ENCODE results near the gene REC8. TPM values are rescaled to one million over a fixed set of nuclear protein-coding genes. Genes with fewer than 3 reads are reported as not detected.

Gene REC8
- total and polyA plus RNA-seq, 2 of the 13 experiments (the other 11 are each of a cell fraction or from before 2014, with no cell fraction given): 3.4 to 14.7 TPM

DNA sequence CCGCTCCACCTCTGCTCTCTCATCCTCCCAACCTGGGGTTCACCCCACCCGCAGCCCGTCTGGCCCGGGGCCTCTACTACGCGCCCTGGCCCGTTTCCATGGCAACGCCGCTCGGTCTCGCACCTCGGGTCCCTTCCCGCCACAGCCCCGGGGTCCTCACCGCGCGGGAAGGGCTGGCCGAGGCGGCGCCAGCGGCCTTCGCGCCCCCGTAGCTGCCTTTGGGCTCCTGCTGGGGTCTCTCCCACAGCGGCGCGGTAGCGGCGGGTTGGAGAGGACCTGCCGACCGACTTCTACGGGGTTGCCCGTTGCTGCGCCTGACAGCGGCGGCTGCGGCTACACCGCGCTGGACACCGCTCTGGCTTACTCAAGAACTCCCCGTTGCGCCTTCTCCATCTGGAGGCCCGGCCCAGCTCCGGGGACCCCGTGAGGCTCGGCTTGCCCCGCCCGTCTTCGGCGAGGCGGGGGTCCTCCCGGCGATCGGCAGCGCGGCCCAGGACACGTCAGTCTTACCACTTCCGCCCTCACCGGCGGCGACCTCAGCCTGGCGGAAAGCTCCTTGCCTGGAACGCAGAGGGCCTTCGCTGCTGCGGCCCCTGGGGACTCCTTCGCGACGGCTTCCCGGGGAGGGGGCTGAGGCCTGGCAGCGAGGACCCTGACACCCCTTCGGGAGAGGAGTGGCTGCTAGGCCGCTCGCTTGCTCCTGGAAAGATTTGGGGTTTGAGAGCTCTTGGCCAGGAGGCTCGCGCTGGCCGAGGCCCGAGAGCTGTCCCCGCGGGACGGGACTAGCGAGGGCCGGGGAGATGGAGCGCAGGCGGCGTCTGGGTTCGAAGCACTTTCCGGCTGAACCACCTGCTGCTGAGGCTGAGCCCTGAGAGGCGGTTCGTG is 23.5 kb downstream of the REC8 start, which contains the start of gene TM9SF1 (continued):
- TF ChIP-seq ATF3 (CRISPR knock-in tag; IDR thresholded peaks at IDR 0.05): peak; percentile 85
- TF ChIP-seq FOXJ3 (CRISPR knock-in tag; IDR thresholded peaks at IDR 0.05; ENCODE audit: borderline replicate concordance): peak; percentile 77
- peak; percentile 85 for TF ChIP-seq MIXL1 (CRISPR knock-in tag; IDR thresholded peaks at IDR 0.05)
- TF ChIP-seq CBFB (CRISPR knock-in tag; IDR thresholded peaks at IDR 0.05): peak; percentile 99
- peak; percentile 97 for TF ChIP-seq SALL2 (CRISPR knock-in tag; IDR thresholded peaks at IDR 0.05)
- peak; percentile 62 for TF ChIP-seq NFYB (CRISPR knock-in tag; IDR thresholded peaks at IDR 0.05)
- TF ChIP-seq, protein P1, sequence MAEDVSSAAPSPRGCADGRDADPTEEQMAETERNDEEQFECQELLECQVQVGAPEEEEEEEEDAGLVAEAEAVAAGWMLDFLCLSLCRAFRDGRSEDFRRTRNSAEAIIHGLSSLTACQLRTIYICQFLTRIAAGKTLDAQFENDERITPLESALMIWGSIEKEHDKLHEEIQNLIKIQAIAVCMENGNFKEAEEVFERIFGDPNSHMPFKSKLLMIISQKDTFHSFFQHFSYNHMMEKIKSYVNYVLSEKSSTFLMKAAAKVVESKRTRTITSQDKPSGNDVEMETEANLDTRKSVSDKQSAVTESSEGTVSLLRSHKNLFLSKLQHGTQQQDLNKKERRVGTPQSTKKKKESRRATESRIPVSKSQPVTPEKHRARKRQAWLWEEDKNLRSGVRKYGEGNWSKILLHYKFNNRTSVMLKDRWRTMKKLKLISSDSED (CRISPR knock-in tag; IDR thresholded peaks at IDR 0.05): peak; percentile 85; the same call in 1 of the 2 replicates
- peak; percentile 100 for TF ChIP-seq ZNF563 (CRISPR knock-in tag; IDR thresholded peaks at IDR 0.05)
- peak; percentile 26; the same call in 1 of the 2 replicates for TF ChIP-seq FOSL1 (CRISPR knock-in tag; IDR thresholded peaks at IDR 0.05; ENCODE audit: borderline replicate concordance)
- TF ChIP-seq LCORL (IDR thresholded peaks at IDR 0.05): 0 out of 2 replicates have a peak, but pooled peaks have one; percentile 12
- TF ChIP-seq LCORL (CRISPR knock-in tag; IDR thresholded peaks at IDR 0.05): peak; percentile 96; the same call in 1 of the 2 replicates
- no peak for TF ChIP-seq ZNF33A (CRISPR knock-in tag; IDR thresholded peaks at IDR 0.05; ENCODE audit: borderline replicate concordance)
- TF ChIP-seq MAFG (CRISPR knock-in tag; IDR thresholded peaks at IDR 0.05): peak; percentile 71; the same call in 1 of the 2 replicates
- TF ChIP-seq MED1 (CRISPR knock-in tag; IDR thresholded peaks at IDR 0.05): peak; percentile 86
- peak; percentile 93 for TF ChIP-seq NFAT5 (CRISPR knock-in tag; IDR thresholded peaks at IDR 0.05)
- no peak for TF ChIP-seq ZNF530 (CRISPR knock-in tag; IDR thresholded peaks at IDR 0.05; ENCODE audit: low read depth)
- peak; percentile 89 for TF ChIP-seq PITX1 (CRISPR knock-in tag; IDR thresholded peaks at IDR 0.05)
- peak; percentile 97 for TF ChIP-seq KAT7 (CRISPR knock-in tag; IDR thresholded peaks at IDR 0.05; ENCODE audit: borderline replicate concordance)
- TF ChIP-seq REST (IDR thresholded peaks at IDR 0.05; ENCODE audit: borderline replicate concordance in 1 of 2, low read depth in 1 of 2, low read length in 2 of 2): no peak; a peak in 2 of 4 replicates

Data from HepG2 (cell line).